PFSK-1 (cell line): ENCODE measurements around the gene CNTNAP2.

ENCODE experiments used
- FOXP2 ChIP-seq: optimal IDR thresholded peaks from 2 replicates; pipeline ENCODE3; 2011; ENCODE audit warnings: borderline replicate concordance, control low read depth, inconsistent platforms; ENCODE audit not compliant: insufficient read depth; ENCODE audit errors: extremely low read length, extremely low read depth
- POLR2AphosphoS5 ChIP-seq: IDR thresholded peaks from 2 replicates; pipeline ENCODE4 v1.6.1; 2012; ENCODE audit warnings: low read depth, mild to moderate bottlenecking, control low read depth, low read length, moderate library complexity
- SIN3A ChIP-seq: IDR thresholded peaks from 2 replicates; pipeline ENCODE4 v1.6.1; 2012; ENCODE audit warnings: mild to moderate bottlenecking, low read length, moderate library complexity, borderline replicate concordance; ENCODE audit not compliant: insufficient read depth
- TAF1 ChIP-seq: IDR thresholded peaks from 2 replicates; pipeline ENCODE4 v1.6.1; 2012; ENCODE audit warnings: low read length, control low read depth, borderline replicate concordance; ENCODE audit not compliant: insufficient read depth
- TF ChIP-seq, protein P1 (sequence below), 2 experiments: IDR thresholded peaks; 2 replicates each; pipeline versions ENCODE4 v1.6.1 to v1.8.0; 2011 to 2012; ENCODE audit warnings: low read depth in 2 of 2, low read length in 2 of 2, control low read depth in 1 of 2, inconsistent platforms in 1 of 2, mild to moderate bottlenecking in 1 of 2, moderate library complexity in 1 of 2; ENCODE audit not compliant: insufficient read depth in 1 of 2

The CNTNAP2 gene

GRCh38 chr7:146713934-146714333 lies 597.3 kb downstream of the CNTNAP2 start:
- TF ChIP-seq FOXP2 (no peak), SIN3A (no peak), POLR2AphosphoS5 (no peak), TAF1 (no peak)
- TF ChIP-seq, protein P1, sequence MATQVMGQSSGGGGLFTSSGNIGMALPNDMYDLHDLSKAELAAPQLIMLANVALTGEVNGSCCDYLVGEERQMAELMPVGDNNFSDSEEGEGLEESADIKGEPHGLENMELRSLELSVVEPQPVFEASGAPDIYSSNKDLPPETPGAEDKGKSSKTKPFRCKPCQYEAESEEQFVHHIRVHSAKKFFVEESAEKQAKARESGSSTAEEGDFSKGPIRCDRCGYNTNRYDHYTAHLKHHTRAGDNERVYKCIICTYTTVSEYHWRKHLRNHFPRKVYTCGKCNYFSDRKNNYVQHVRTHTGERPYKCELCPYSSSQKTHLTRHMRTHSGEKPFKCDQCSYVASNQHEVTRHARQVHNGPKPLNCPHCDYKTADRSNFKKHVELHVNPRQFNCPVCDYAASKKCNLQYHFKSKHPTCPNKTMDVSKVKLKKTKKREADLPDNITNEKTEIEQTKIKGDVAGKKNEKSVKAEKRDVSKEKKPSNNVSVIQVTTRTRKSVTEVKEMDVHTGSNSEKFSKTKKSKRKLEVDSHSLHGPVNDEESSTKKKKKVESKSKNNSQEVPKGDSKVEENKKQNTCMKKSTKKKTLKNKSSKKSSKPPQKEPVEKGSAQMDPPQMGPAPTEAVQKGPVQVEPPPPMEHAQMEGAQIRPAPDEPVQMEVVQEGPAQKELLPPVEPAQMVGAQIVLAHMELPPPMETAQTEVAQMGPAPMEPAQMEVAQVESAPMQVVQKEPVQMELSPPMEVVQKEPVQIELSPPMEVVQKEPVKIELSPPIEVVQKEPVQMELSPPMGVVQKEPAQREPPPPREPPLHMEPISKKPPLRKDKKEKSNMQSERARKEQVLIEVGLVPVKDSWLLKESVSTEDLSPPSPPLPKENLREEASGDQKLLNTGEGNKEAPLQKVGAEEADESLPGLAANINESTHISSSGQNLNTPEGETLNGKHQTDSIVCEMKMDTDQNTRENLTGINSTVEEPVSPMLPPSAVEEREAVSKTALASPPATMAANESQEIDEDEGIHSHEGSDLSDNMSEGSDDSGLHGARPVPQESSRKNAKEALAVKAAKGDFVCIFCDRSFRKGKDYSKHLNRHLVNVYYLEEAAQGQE (IDR thresholded peaks at IDR 0.05; ENCODE audit: insufficient read depth in 1 of 2, low read depth in 2 of 2, low read length in 2 of 2) = no peak

- no peak for TF ChIP-seq POLR2AphosphoS5
- no peak for TF ChIP-seq FOXP2
- no peak for TF ChIP-seq TAF1
- TF ChIP-seq, protein P1 (IDR thresholded peaks at IDR 0.05; ENCODE audit: insufficient read depth in 1 of 2, low read depth in 2 of 2, low read length in 2 of 2) = no peak
- TF ChIP-seq SIN3A = no peak
Observed at GRCh38 chr7:146720195-146720594, 603.6 kb downstream of the CNTNAP2 start.

DNA sequence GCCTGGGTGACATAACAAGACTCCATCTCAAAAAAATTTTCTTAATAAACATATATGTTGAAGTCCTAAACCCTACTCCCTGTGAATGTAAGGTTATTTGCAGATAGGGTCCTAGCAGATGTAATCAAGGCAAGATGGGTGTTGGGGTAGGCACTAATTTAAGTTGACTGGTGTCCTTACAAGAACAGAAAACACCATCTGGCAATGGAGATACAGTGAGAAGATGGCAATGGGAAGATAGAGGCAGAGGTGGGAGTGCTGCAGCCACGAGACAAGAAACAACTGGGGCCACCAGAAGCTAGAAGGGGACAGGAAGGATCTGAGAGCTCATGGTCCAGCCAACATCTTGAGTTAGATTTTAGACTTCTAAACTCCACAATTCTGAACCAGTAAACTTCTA lies 606.4 kb downstream of the CNTNAP2 start:
- TF ChIP-seq FOXP2 = no peak
- TF ChIP-seq TAF1 = no peak
- no peak for TF ChIP-seq POLR2AphosphoS5
- TF ChIP-seq SIN3A = no peak
- TF ChIP-seq, protein P1 (IDR thresholded peaks at IDR 0.05; ENCODE audit: insufficient read depth in 1 of 2, low read depth in 2 of 2, low read length in 2 of 2) = no peak

GRCh38 chr7:146725520-146725919 lies 608.9 kb downstream of the CNTNAP2 start:
- TF ChIP-seq, protein P1 (IDR thresholded peaks at IDR 0.05; ENCODE audit: insufficient read depth in 1 of 2, low read depth in 2 of 2, low read length in 2 of 2) = no peak
- TF ChIP-seq FOXP2 (no peak), POLR2AphosphoS5 (no peak), SIN3A (no peak), TAF1 (no peak)

DNA sequence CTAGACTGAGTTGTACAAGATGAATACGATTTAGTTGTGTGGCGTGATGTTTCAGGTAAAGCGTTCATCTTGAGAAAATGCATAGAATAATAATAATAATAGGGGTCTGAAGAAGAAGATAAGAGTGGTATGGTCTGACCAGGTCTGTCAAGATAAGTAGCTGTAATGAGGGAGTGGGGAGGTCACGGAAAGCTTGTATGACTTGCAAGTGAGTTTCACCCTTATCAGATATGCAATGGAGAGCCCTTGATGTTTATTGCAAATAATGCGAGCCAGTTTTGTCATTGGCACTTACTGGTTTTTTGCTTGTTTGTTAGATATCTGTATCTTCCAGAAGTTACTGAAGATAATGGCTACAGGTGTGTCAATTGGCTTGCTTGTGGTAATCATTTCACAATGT lies 611.5 kb downstream of the CNTNAP2 start:
- no peak for TF ChIP-seq FOXP2
- TF ChIP-seq TAF1 = no peak
- TF ChIP-seq SIN3A = no peak
- TF ChIP-seq POLR2AphosphoS5 = no peak
- TF ChIP-seq, protein P1 (IDR thresholded peaks at IDR 0.05; ENCODE audit: insufficient read depth in 1 of 2, low read depth in 2 of 2, low read length in 2 of 2) = no peak
